GM18909 (cell line): Measurements from ENCODE around the gene TBC1D16.
A peak's percentile ranks its signal among the peaks of the same experiment; 100 is the strongest.
"Not testable (repeated sequence)": the region's sequence is repeated elsewhere in the genome, so short reads cannot be mapped to it uniquely, and the experiment has no call there.

Experiments
- ATAC-seq: cut with Tn5 transposase; IDR thresholded peaks from one replicate; pipeline ENCODE4 v1.9.1; 2021; ENCODE audit warnings: mild to moderate bottlenecking; ENCODE audit not compliant: unreplicated experiment, poor library complexity

Gene TBC1D16

DNA sequence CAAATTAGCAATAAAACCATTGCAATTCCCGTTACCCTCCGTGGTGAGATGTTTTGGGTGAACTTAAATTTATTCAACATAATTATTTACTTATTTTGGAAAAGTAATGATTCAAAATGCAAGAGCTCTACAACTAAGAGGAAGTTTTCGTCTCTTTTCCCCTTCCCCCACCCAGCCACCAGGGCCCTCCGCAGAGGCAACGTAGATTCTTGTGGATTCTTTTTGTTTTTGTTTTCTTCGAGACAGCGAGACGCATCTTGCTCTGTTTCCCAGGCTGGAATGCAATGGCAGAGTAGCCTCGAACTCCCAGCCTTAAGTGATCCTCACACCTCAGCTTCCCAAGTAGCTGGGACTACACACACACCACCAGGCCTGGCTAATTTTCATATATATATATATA lies 19.9 kb upstream of the TBC1D16 start:
- ATAC-seq = no peak

GRCh38 chr17:80053102-80053501 lies 17.4 kb upstream of the TBC1D16 start:
- no peak for ATAC-seq

DNA sequence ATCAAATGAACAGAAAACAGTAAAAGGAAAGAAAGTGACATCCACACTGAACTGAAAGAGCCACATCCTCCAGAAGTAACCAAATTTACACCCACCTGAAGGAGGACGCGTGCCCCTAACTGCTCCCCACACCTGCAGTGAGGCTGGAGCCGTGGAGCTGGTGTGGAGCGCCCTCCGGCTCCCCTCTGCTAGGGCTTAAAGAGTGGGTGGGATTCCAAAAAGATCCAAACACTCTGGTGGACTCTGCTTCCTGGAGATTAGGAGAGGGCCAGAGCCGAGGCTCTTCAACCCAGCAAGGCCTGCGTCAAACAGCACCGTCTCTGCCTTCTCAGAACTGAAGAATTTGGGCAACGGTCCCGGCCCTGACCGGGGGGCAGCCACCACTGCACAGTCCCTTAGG lies 16.0 kb upstream of the TBC1D16 start:
- ATAC-seq = no peak

GRCh38 chr17:80050706-80051105 lies 15.0 kb upstream of the TBC1D16 start:
- ATAC-seq = no peak

GRCh38 chr17:80049986-80050385 lies 14.3 kb upstream of the TBC1D16 start:
- no peak for ATAC-seq

DNA sequence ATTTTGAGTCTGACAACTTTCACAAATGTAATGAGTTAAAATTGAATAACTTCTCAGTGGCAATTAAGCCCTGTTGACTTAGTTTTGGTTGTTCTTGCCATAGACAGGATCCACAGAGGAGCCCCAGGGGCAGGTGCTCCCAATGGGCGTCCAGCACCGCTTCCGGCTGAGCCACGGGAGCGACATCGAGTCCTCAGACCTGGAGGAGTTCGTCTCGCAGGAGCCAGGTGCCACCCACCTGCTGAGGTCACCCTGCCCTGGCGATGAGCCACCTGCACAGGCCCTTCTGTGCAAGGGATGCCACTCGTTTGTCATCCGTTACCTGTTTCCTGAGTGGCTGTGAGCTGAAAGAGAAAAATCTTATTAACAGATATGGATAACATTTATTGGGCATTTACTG lies 11.5 kb upstream of the TBC1D16 start:
- no peak for ATAC-seq

DNA sequence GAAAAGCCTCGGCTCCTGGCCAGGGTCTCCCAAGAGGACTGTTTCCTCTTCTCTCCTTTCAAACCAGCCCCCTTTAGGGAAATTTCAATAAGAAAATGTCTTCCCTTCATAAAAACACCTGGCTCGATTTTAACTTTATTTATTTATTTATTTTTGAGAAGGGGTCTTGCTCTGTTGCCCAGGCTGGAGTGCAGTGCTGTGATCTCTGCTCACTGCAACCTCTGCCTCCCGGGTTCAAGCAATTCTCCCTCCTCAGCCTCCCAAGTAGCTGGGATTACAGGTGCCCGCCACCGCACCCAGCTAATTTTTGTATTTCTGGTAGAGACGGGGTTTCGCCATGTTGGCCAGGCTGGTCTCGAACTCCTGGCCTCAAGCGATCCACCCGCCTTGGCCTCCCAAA lies 11.0 kb upstream of the TBC1D16 start:
- ATAC-seq = not testable (repeated sequence)

- no peak for ATAC-seq
Measured at GRCh38 chr17:80045703-80046102, 10.0 kb upstream of the TBC1D16 start.

- no peak for ATAC-seq
Measured at GRCh38 chr17:80043963-80044362, 8.3 kb upstream of the TBC1D16 start.

GRCh38 chr17:80036715-80037477 lies 1.2 kb upstream of the TBC1D16 start:
- no peak for ATAC-seq

- peak; percentile 47 for ATAC-seq
Measured at GRCh38 chr17:80035937-80036714, 454 bp upstream of the TBC1D16 start, which contains the start of gene CCDC40. Gene CCDC40, plus strand, starts transcription at chr17:80036642. Its CDS starts 21 bp downstream, at chr17:80036663.

- ATAC-seq = peak; percentile 16
Measured at GRCh38 chr17:80034791-80035686, 633 bp downstream of the TBC1D16 start.

DNA sequence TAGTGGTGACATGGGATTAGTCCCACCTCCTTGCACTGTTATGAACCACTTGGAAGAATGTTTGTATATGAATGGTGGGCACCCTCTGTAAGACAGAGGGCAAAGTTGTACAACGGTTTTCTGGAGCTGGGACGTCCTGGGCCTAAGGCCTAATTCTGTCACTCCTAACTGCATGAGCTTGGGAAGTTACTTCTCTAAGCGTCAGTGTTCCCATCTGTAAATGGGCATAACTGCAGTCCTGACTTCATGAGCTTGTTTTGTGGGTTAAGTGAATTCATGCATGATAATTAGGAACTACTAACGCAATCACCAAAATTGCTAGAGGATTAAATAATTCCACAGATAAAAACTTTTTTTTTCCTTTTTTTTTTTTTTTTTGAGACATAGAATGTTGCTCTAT lies 1.8 kb downstream of the TBC1D16 start:
- ATAC-seq = no peak

DNA sequence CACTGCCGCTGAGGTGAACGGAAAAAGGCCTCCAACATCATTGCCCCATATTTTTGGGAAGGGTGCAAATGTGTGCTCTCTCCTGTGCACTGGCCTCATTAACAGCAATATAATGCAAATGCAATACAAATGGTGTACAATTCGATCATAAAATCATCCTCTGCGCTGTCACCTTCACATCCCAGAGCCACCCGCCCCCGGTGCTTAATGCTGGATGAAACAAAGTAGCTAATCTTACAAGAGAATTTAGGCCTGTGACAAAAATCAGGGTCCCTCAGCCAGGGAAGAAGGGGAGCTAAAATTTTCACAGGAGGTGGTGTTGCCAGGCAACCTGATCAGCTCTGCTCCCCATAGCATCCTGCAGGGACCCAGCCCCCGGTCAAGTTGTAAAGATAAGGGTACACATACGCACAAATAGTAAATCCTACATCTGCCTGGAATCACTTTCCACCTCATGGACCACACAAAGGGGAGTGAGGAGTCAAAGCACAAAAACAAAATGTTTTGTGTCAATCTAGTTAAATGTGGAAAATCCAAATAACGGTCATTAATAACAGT lies 3.0 kb downstream of the TBC1D16 start:
- ATAC-seq = no peak

GRCh38 chr17:80031691-80032430 lies 3.8 kb downstream of the TBC1D16 start:
- no peak for ATAC-seq

GRCh38 chr17:80030730-80031410 lies 4.8 kb downstream of the TBC1D16 start:
- ATAC-seq = no peak

GRCh38 chr17:80029258-80029974 lies 6.3 kb downstream of the TBC1D16 start:
- no peak for ATAC-seq

- ATAC-seq = no peak
Measured at GRCh38 chr17:80028030-80028429, 7.6 kb downstream of the TBC1D16 start.
